H1 (cell line): ENCODE results near the gene GYS2. TPM values are rescaled to one million over a fixed set of nuclear protein-coding genes. Genes with fewer than 3 reads are reported as not detected.

Experiments used
- CTCF ChIA-PET: fragments of 300-600 bp; sonication (Branson Sonifier 250); formaldehyde crosslinking; loops from one replicate; lab custom pipeline; 2021; ENCODE audit not compliant: partially characterized antibody; lab: Charles Lee
- POLR2A ChIA-PET: fragments of 300-600 bp; sonication (Branson Sonifier 250); formaldehyde crosslinking; loops from one replicate; lab custom pipeline; 2021; ENCODE audit warnings: inconsistent platforms; ENCODE audit not compliant: partially characterized antibody; lab: Charles Lee
- DNase-seq, 2 experiments: peaks; one replicate each; pipeline versions ENCODE4 v3.0.0 to v3.0.0-alpha.2; 2010 to 2022; ENCODE audit warnings: low spot score in 2 of 2, low read depth in 1 of 2, mixed read lengths in 1 of 2
- FAIRE-seq: peaks from 2 replicates; lab custom pipeline; 2011; peaks lifted over from hg19 to GRCh38; lab: Jason Lieb, UNC
- H2AFZ ChIP-seq: 2 replicates; pipeline ENCODE4 v1.8.1; 2012; ENCODE audit warnings: low read length, inconsistent platforms
- H2AK5ac ChIP-seq: 2 replicates; pipeline ENCODE4 v1.6.1; 2013; ENCODE audit warnings: low read depth, low read length
- H2BK120ac ChIP-seq: replicated peaks from 2 replicates; pipeline ENCODE3; 2013; ENCODE audit warnings: low read depth, low read length, inconsistent platforms
- H2BK12ac ChIP-seq: 2 replicates; pipeline ENCODE4 v1.6.1; 2013; ENCODE audit warnings: low read depth, low read length
- H2BK15ac ChIP-seq: 2 replicates; pipeline ENCODE4 v1.6.1; 2013; ENCODE audit warnings: low read length
- H2BK20ac ChIP-seq: 2 replicates; pipeline ENCODE4 v1.6.1; 2013; ENCODE audit warnings: low read length
- H2BK5ac ChIP-seq: 2 replicates; pipeline ENCODE4 v1.6.1; 2013; ENCODE audit warnings: low read depth, low read length
- H3K14ac ChIP-seq: 2 replicates; pipeline ENCODE4 v1.6.1; 2013; ENCODE audit warnings: inconsistent platforms; ENCODE audit not compliant: insufficient read length
- H3K18ac ChIP-seq: 2 replicates; pipeline ENCODE4 v1.6.1; 2013; ENCODE audit warnings: low read length; ENCODE audit errors: extremely low read depth
- H3K23ac ChIP-seq: 2 replicates; pipeline ENCODE4 v1.6.1; 2013; ENCODE audit warnings: inconsistent platforms; ENCODE audit not compliant: insufficient read length
- H3K23me2 ChIP-seq: 2 replicates; pipeline ENCODE4 v1.6.1; 2013; ENCODE audit warnings: low read depth, low read length
- H3K27ac ChIP-seq: 2 replicates; pipeline ENCODE4 v1.6.1; 2011; ENCODE audit warnings: low read depth, low read length, inconsistent platforms
- H3K27me3 ChIP-seq, 4 experiments: replicated peaks in 1 of 4; 1 replicate in 1 of 4; 2 replicates in 3 of 4; pipeline versions ENCODE4 v1.6.1 to v1.8.1; 2011 to 2013; ENCODE audit warnings: low read length in 3 of 4, mild to moderate bottlenecking in 3 of 4, inconsistent platforms in 2 of 4, mixed read lengths in 2 of 4, moderate library complexity in 1 of 4; ENCODE audit not compliant: control insufficient read depth in 3 of 4, insufficient read depth in 3 of 4; ENCODE audit errors: extremely low read depth in 1 of 4
- H3K36me3 ChIP-seq, 4 experiments: 2 replicates each; pipeline versions ENCODE4 v1.6.1 to v1.8.1; 2011 to 2013; ENCODE audit warnings: mild to moderate bottlenecking in 4 of 4, low read length in 3 of 4, moderate library complexity in 2 of 4, control low read depth in 1 of 4, inconsistent platforms in 1 of 4; ENCODE audit not compliant: insufficient read depth in 4 of 4, control insufficient read depth in 2 of 4
- H3K4ac ChIP-seq: replicated peaks from 2 replicates; pipeline ENCODE3; 2013; ENCODE audit warnings: low read length, low read depth, mixed read lengths, inconsistent platforms; ENCODE audit not compliant: insufficient read length
- H3K4me1 ChIP-seq, 4 experiments: replicated peaks in 1 of 4; 1 replicate in 1 of 4; 2 replicates in 3 of 4; pipeline versions ENCODE4 v1.6.1 to v1.8.1; 2011 to 2013; ENCODE audit warnings: low read length in 3 of 4, inconsistent platforms in 2 of 4, mixed read lengths in 1 of 4; ENCODE audit not compliant: insufficient read depth in 4 of 4, control insufficient read depth in 3 of 4
- H3K4me2 ChIP-seq, 2 experiments: 2 replicates each; pipeline versions ENCODE4 v1.6.1 to v1.8.1; 2011 to 2013; ENCODE audit warnings: low read depth in 2 of 2, low read length in 2 of 2, control low read depth in 1 of 2, inconsistent platforms in 1 of 2, mild to moderate bottlenecking in 1 of 2; ENCODE audit not compliant: insufficient read depth in 1 of 2
- H3K4me3 ChIP-seq, 4 experiments: fragments of 200-600, 300-600 bp in 1 of 4; sonication (generic), shearing (Covaris generic), sonication (Bioruptor Twin) in 1 of 4; 2 replicates each; pipeline versions ENCODE4 v1.5.1 to v1.8.1; 2011 to 2016; ENCODE audit warnings: low read length in 4 of 4, low read depth in 3 of 4, control low read depth in 2 of 4, inconsistent platforms in 2 of 4, mild to moderate bottlenecking in 2 of 4, mixed read lengths in 1 of 4, moderate library complexity in 1 of 4; ENCODE audit not compliant: insufficient read depth in 2 of 4; ENCODE audit errors: extremely low read depth in 1 of 4
- H3K56ac ChIP-seq: replicated peaks from 2 replicates; pipeline ENCODE3; 2013; ENCODE audit warnings: low read depth, mild to moderate bottlenecking, mixed read lengths, low read length, inconsistent platforms; ENCODE audit not compliant: insufficient read length
- H3K79me1 ChIP-seq: 2 replicates; pipeline ENCODE4 v1.6.1; 2013; ENCODE audit warnings: low read depth, low read length, control low read depth
- H3K79me2 ChIP-seq, 2 experiments: 2 replicates each; pipeline versions ENCODE4 v1.6.1 to v1.8.1; 2012 to 2013; ENCODE audit warnings: low read length in 2 of 2, mild to moderate bottlenecking in 2 of 2, inconsistent platforms in 1 of 2; ENCODE audit not compliant: insufficient read depth in 2 of 2, control insufficient read depth in 1 of 2
- H3K9ac ChIP-seq, 4 experiments: replicated peaks in 1 of 4; 1 replicate in 1 of 4; 2 replicates in 3 of 4; pipeline versions ENCODE4 v1.6.1 to v1.8.1; 2011 to 2013; ENCODE audit warnings: low read depth in 3 of 4, low read length in 3 of 4, control low read depth in 2 of 4, mild to moderate bottlenecking in 2 of 4, moderate library complexity in 2 of 4, inconsistent platforms in 1 of 4; ENCODE audit errors: extremely low read depth in 1 of 4
- H3K9me3 ChIP-seq, 2 experiments: 2 replicates each; pipeline versions ENCODE4 v1.6.1 to v1.8.1; 2012 to 2013; ENCODE audit warnings: mild to moderate bottlenecking in 2 of 2, moderate library complexity in 2 of 2, control low read depth in 1 of 2, inconsistent platforms in 1 of 2, low read depth in 1 of 2, low read length in 1 of 2, mixed read lengths in 1 of 2; ENCODE audit not compliant: insufficient read depth in 2 of 2
- H4K20me1 ChIP-seq, 2 experiments: replicated peaks in 1 of 2; 2 replicates each; pipeline versions ENCODE3 to v1.8.1; 2011 to 2013; ENCODE audit warnings: inconsistent platforms in 2 of 2, low read length in 2 of 2, mild to moderate bottlenecking in 1 of 2; ENCODE audit not compliant: insufficient read depth in 2 of 2, control insufficient read depth in 1 of 2
- H4K5ac ChIP-seq: 2 replicates; pipeline ENCODE4 v1.6.1; 2013; ENCODE audit warnings: low read length, low read depth, mixed read lengths, inconsistent platforms; ENCODE audit not compliant: insufficient read length
- H4K8ac ChIP-seq: 2 replicates; pipeline ENCODE4 v1.8.0; 2013; ENCODE audit warnings: mild to moderate bottlenecking, moderate library complexity, low read length, inconsistent platforms; ENCODE audit not compliant: insufficient read depth; ENCODE audit errors: extremely low read depth
- H4K91ac ChIP-seq: replicated peaks from 2 replicates; pipeline ENCODE3; 2013; ENCODE audit warnings: low read length, mixed read lengths, inconsistent platforms; ENCODE audit not compliant: insufficient read length
- BRCA1 ChIP-seq: IDR thresholded peaks from 2 replicates; pipeline ENCODE4 v1.6.1; 2012; ENCODE audit warnings: low read depth, low read length, improper control_type of control experiment
- CTCF ChIP-seq, 3 experiments: IDR thresholded peaks; 1 replicate in 2 of 3; 2 replicates in 1 of 3; pipeline versions ENCODE4 v1.5.1 to v1.6.1; 2011; ENCODE audit warnings: low read length in 3 of 3, mild to moderate bottlenecking in 3 of 3, inconsistent platforms in 2 of 3, low read depth in 1 of 3, moderate library complexity in 1 of 3; ENCODE audit not compliant: insufficient read depth in 1 of 3; ENCODE audit errors: control extremely low read depth in 1 of 3
- EZH2 ChIP-seq: fragments of 200-600 bp; sonication (generic); IDR thresholded peaks from 2 replicates; pipeline ENCODE4 v1.7.1; 2012; ENCODE audit warnings: low read depth, mild to moderate bottlenecking, moderate library complexity, low read length, inconsistent platforms; ENCODE audit not compliant: severe bottlenecking
- JUN ChIP-seq: IDR thresholded peaks from 2 replicates; pipeline ENCODE4 v1.6.1; 2011; ENCODE audit warnings: low read depth, mild to moderate bottlenecking, improper control_type of control experiment, low read length
- PHF8 ChIP-seq: fragments of 200-600 bp; sonication (generic); conservative IDR thresholded peaks from 2 replicates; pipeline ENCODE4 v1.7.1; 2012; ENCODE audit warnings: low read depth, mild to moderate bottlenecking, inconsistent platforms, low read length, moderate library complexity
- RFX5 ChIP-seq: IDR thresholded peaks from 2 replicates; pipeline ENCODE4 v1.6.1; 2011; ENCODE audit warnings: low read depth, low read length, improper control_type of control experiment, borderline replicate concordance
- RNF2 ChIP-seq: fragments of 200-900, 300-1000 bp; sonication (generic); IDR thresholded peaks from 2 replicates; pipeline ENCODE4 v1.7.1; 2016; ENCODE audit warnings: borderline replicate concordance, low read depth, mild to moderate bottlenecking, antibody characterized with exemption, low read length; ENCODE audit not compliant: poor library complexity, severe bottlenecking; ENCODE audit errors: missing control alignments
- WGBS, 2 experiments: shearing (Covaris generic) in 1 of 2; methylation state at CpG; one replicate each; pipeline versions ENCODE4 v1.1.6 to v1.1.7; 2013 to 2015; ENCODE audit warnings: low lambda C conversion rate in 2 of 2, mixed read lengths in 2 of 2, inconsistent platforms in 1 of 2, low coverage in 1 of 2, missing lambda C conversion rate in 1 of 2; ENCODE audit not compliant: insufficient replicate concordance in 2 of 2, insufficient coverage in 1 of 2, insufficient read length in 1 of 2; ENCODE audit errors: extremely low coverage in 1 of 2, missing lambda C conversion rate in 1 of 2; 5-methylcytosine and 5-hydroxymethylcytosine counted together
- polyA plus RNA-seq, 7 experiments: library from polyadenylated mRNA; depleted of rRNA in 3 of 7; stranded (reverse) in 5 of 7; unstranded in 2 of 7; fragments of >200 nt in 5 of 7; fragments of 200-250 nt in 2 of 7; gene quantifications; 1 replicate in 5 of 7; 2 replicates in 1 of 7; 4 replicates in 1 of 7; pipeline versions ENCODE4 v1.2.1 to v1.2.3, GENCODE V29; 2011 to 2013; ENCODE audit warnings: missing spikeins in 2 of 7, mixed read lengths in 2 of 7
- total RNA-seq: library from RNA; stranded (reverse); fragmentation: NEBNext Ultra II Directional; extraction: Animal tissue kit (Norgen Biotek cat#: 25700); gene quantifications from 2 replicates; pipeline ENCODE4 v1.2.1, GENCODE V29; 2021
- TF ChIP-seq, protein P1 (sequence below): IDR thresholded peaks from 2 replicates; pipeline ENCODE4 v1.6.1; 2012; ENCODE audit warnings: low read length, inconsistent platforms

Gene GYS2
- total and polyA plus RNA-seq, 2 of the 8 experiments (the other 6 are each of a cell fraction or from before 2014, with no cell fraction given): not detected

DNA sequence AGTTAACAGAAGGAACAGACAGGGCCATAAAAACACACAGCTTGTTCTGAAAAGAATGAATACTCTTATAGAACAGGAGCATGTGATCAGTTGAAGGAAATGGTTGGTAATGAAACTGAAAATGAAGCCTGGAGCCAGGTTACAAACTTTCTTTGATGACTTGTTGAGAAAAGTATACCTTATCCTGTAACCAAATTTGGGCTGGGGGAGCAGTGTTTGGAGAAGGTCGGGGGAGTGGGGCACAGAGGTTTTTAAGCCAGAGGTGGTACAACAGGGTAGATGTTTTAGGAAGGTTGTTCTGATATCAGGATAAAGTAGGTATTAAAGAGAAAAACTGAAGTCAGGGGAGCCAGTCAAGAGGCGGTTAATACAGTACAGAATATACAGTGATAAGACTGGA lies 94.9 kb downstream of the GYS2 start:
- Histone ChIP-seq H2AK5ac (no peak overlapping the region), H3K9ac (no peak overlapping the region), H2BK120ac (no peak overlapping the region), H4K5ac (no peak overlapping the region), H2BK15ac (no peak overlapping the region), H3K27me3 (no peaks in the 10 kb centered on the region), H4K91ac (no peak overlapping the region), H3K9me3 (no peaks in the 10 kb centered on the region), H3K14ac (no peak overlapping the region), H2BK5ac (no peak overlapping the region), H3K56ac (no peak overlapping the region), H3K36me3 (peaks cover 0 to 24% (median 7%) of the 10 kb centered on the region in 4 experiments; a peak in 4 of 8 replicates), H3K27ac (no peak overlapping the region), H3K4me3 (no peak overlapping the region), H3K4me2 (no peak overlapping the region), H3K79me1 (no peaks in the 10 kb centered on the region), H2BK12ac (no peak overlapping the region), H3K4me1 (no peaks in the 10 kb centered on the region), H4K8ac (no peak overlapping the region)
- POLR2A ChIA-PET: interaction anchor here (2.2 kb wide), 1 partner anchor 8 kb away, joined by 11 read pairs; the partner anchor contains the start of genes GOLT1B and RECQL
- FAIRE-seq: no peak
- TF ChIP-seq CTCF (IDR thresholded peaks at IDR 0.05; ENCODE audit: control extremely low read depth in 1 of 3, insufficient read depth in 1 of 3, low read depth in 1 of 3, low read length in 3 of 3): no peak
- TF ChIP-seq PHF8: no peak
- TF ChIP-seq RFX5: no peak
- no peak for TF ChIP-seq BRCA1
- no peak for TF ChIP-seq EZH2
- TF ChIP-seq, protein P1, sequence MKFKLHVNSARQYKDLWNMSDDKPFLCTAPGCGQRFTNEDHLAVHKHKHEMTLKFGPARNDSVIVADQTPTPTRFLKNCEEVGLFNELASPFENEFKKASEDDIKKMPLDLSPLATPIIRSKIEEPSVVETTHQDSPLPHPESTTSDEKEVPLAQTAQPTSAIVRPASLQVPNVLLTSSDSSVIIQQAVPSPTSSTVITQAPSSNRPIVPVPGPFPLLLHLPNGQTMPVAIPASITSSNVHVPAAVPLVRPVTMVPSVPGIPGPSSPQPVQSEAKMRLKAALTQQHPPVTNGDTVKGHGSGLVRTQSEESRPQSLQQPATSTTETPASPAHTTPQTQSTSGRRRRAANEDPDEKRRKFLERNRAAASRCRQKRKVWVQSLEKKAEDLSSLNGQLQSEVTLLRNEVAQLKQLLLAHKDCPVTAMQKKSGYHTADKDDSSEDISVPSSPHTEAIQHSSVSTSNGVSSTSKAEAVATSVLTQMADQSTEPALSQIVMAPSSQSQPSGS: no peak
- TF ChIP-seq JUN: no peak
- TF ChIP-seq RNF2: no peak
- TF ChIP-seq, all 59 proteins: peak for 0
- no peak overlapping the region for H2AFZ ChIP-seq
- H3K79me2 ChIP-seq: peaks cover 0 to 23% of the 10 kb centered on the region in 2 experiments; a peak in 2 of 4 replicates
- CTCF ChIA-PET: no interaction called here
- no peaks in the 10 kb centered on the region for H3K23me2 ChIP-seq
- WGBS, 2 experiments: 42% methylated on average over 2 of the region's 2 CpGs; no CpG with 5 or more reads in 1 of the 2 experiments
- H2BK20ac ChIP-seq: no peak overlapping the region
- no peak for DNase-seq
- peaks cover 0 to 3% of the 10 kb centered on the region in 2 experiments for H4K20me1 ChIP-seq
- no peak overlapping the region for H3K4ac ChIP-seq
- no peak overlapping the region for H3K23ac ChIP-seq
- no peak overlapping the region for H3K18ac ChIP-seq
